HFFc6 (cell line): ENCODE results near the gene PIK3R2. TPM values are rescaled to one million over a fixed set of nuclear protein-coding genes. Genes with fewer than 3 reads are reported as not detected.

Experiments
- DNase-seq: peaks from one replicate; pipeline ENCODE4 v3.0.0-alpha.2; 2018
- H3K27ac Mint-ChIP-seq: 2 replicates; pipeline ENCODE4 v1.8.0; 2020; ENCODE audit warnings: mild to moderate bottlenecking, mixed read lengths
- H3K27me3 Mint-ChIP-seq: 2 replicates; pipeline ENCODE4 v1.8.0; 2021; ENCODE audit warnings: mild to moderate bottlenecking, moderate library complexity, mixed read lengths; ENCODE audit not compliant: insufficient read depth
- H3K36me3 Mint-ChIP-seq: 2 replicates; pipeline ENCODE4 v1.8.0; 2021; ENCODE audit warnings: low read depth, mixed read lengths
- H3K4me1 Mint-ChIP-seq: 2 replicates; pipeline ENCODE4 v1.8.0; 2020; ENCODE audit warnings: low read depth, mixed read lengths
- H3K4me3 Mint-ChIP-seq: 2 replicates; pipeline ENCODE4 v1.8.0; 2020; ENCODE audit warnings: mild to moderate bottlenecking, moderate library complexity, mixed read lengths
- H3K9me3 Mint-ChIP-seq: 2 replicates; pipeline ENCODE4 v1.8.0; 2020; ENCODE audit warnings: mild to moderate bottlenecking, mixed read lengths
- CTCF ChIP-seq: fragments of 200-600 bp; sonication (generic); IDR thresholded peaks from 2 replicates; pipeline ENCODE4 v1.5.0; 2021; ENCODE audit warnings: antibody characterized with exemption, mild to moderate bottlenecking
- total RNA-seq, 6 experiments: library from RNA; stranded (reverse); fragmentation: NEBNext Ultra II Directional; extraction: Animal tissue kit (Norgen Biotek cat#: 25700); gene quantifications; 2 replicates in 1 of 6; 3 replicates in 5 of 6; pipeline ENCODE4 v1.2.3, GENCODE V29; 2021

PIK3R2 gene
- total RNA-seq, 6 experiments from 2014 or later: 51.9 to 66.1 (median 56.0) TPM

DNA sequence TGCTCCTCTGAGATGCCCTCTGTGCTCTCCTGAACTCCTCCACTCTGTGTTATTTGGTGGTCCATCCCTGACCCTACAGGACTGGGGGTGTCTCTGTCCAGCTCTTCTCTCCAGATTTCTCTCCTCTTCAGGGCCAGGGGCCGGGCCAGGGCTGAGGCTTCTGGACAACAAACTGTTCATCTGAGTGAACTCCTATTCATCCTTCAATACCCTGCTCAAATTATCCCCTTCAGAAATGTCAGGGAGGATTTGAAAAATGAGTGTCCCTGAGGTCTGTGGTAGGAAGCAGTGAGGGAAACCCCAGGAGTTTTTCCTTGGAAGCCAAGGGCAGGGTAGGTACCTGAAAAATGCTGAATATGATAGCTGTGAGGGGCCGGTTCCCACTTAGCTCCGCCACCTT, 65.6 kb downstream of the PIK3R2 start:
- DNase-seq: no peak
- peaks cover 11% of the 10 kb centered on the region for H3K27me3 Mint-ChIP-seq
- peaks cover 16% of the 10 kb centered on the region for H3K4me1 Mint-ChIP-seq
- H3K27ac Mint-ChIP-seq: no peak overlapping the region
- no peaks in the 10 kb centered on the region for H3K36me3 Mint-ChIP-seq
- TF ChIP-seq CTCF: no peak
- no peaks in the 10 kb centered on the region for H3K9me3 Mint-ChIP-seq
- H3K4me3 Mint-ChIP-seq: no peak overlapping the region

Other genes with a start within 250 kb of the PIK3R2 start
- gene CCDC124, start 220.1 kb upstream of the PIK3R2 start, total RNA-seq: 100 to 1,000 TPM in 4 of 6 experiments, 10 to 100 TPM in 2; 86.3 to 115 (median 103) TPM
- gene KCNN1, start 186.1 kb upstream of the PIK3R2 start, total RNA-seq: not detected
- 1 to 10 TPM; 5.3 to 8.1 (median 7.0) TPM for gene ARRDC2, start 145.0 kb upstream of the PIK3R2 start, total RNA-seq
- gene IL12RB1, start 66.2 kb upstream of the PIK3R2 start, total RNA-seq: under 1 TPM in 1 of 6 experiments, not detected in 5; 0.10 TPM
- 10 to 100 TPM; 12.2 to 17.4 (median 13.2) TPM for gene MAST3, start 55.4 kb upstream of the PIK3R2 start, total RNA-seq
- gene IFI30, start 20.6 kb downstream of the PIK3R2 start, total RNA-seq: 1 to 10 TPM; 4.9 to 9.0 (median 6.0) TPM
- gene MPV17L2, start 40.1 kb downstream of the PIK3R2 start, total RNA-seq: 10 to 100 TPM in 5 of 6 experiments, 1 to 10 TPM in 1; 9.7 to 14.9 (median 13.1) TPM
- 1 to 10 TPM; 6.1 to 9.0 (median 7.3) TPM for gene RAB3A, start 50.9 kb downstream of the PIK3R2 start, total RNA-seq
- under 1 TPM in 1 of 6 experiments, not detected in 5; 0.14 TPM for gene PDE4C, start 73.3 kb downstream of the PIK3R2 start, total RNA-seq
- under 1 TPM; 0.40 to 0.87 (median 0.55) TPM for gene IQCN, start 121.3 kb downstream of the PIK3R2 start, total RNA-seq
- gene JUND, start 128.5 kb downstream of the PIK3R2 start, total RNA-seq: 10 to 100 TPM; 70.3 to 99.9 (median 91.7) TPM
- 100 to 1,000 TPM; 175 to 217 (median 202) TPM for gene LSM4, start 169.9 kb downstream of the PIK3R2 start, total RNA-seq
- gene PGPEP1, start 187.4 kb downstream of the PIK3R2 start, total RNA-seq: 10 to 100 TPM; 30.5 to 54.1 (median 32.4) TPM
- gene GDF15, start 233.0 kb downstream of the PIK3R2 start, total RNA-seq: 10 to 100 TPM; 21.3 to 36.9 (median 24.9) TPM
- not detected for gene LRRC25, start 244.5 kb downstream of the PIK3R2 start, total RNA-seq